ENCODE measurements around the gene E2F3. TPM values are rescaled to one million over a fixed set of nuclear protein-coding genes. Genes with fewer than 3 reads are reported as not detected.

E2F3 gene
- total RNA-seq, 1 experiment from 2014 or later: 27.1 TPM

DNA sequence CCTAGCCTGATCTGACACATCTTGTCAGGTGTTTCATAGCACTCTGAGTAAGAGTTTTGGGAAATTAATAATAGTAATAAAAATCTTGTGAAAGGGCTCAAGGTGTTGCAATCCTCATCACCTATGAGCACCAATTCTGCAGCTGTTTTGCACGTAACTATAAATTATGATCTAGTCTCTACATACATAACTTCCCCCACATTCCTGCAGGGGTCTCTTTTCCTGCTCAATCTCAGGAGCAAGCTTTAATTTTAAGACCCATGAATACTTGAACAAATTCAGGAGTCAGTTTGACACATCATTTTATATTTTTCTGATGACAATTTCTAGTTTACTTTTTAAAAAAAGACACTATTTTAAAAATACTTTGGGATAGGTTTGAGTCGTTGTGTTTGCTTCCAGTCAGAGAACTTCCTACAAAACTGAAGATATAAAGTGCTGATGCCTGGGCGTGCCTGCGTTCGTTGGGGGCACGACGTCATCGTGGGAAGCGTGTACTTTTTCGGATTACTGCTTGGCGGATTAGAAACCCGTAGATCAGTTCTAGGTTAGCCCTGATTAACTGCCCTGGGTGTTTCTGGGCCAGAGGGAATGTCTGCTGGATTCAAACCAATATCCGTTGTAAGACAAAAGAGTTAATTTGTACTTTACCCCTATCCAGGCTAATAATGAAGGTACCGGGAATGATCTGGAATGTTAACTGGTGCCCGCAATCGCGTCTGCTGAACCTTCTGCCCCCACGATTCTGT, 1.0 kb upstream of the E2F3 start:
- Histone ChIP-seq H3K4me2 (ENCODE audit: low read length) (peak overlapping the region; percentile 86), H3K4me1 (ENCODE audit: control insufficient read depth in 1 of 2, insufficient read depth in 2 of 2, low read length in 2 of 2) (peaks cover 0 to 24% of the 10 kb centered on the region in 2 experiments; a peak in 2 of 4 replicates), H3K27me3 (ENCODE audit: insufficient read depth, low read length) (no peaks in the 10 kb centered on the region), H3K9me2 (ENCODE audit: insufficient read depth) (no peaks in the 10 kb centered on the region), H3K27ac (ENCODE audit: low read depth, low read length) (peak overlapping the region; percentile 44), H3K36me3 (ENCODE audit: control insufficient read depth in 1 of 2, insufficient read depth in 2 of 2, low read length in 2 of 2) (peaks cover 0 to 2% of the 10 kb centered on the region in 2 experiments; a peak in 1 of 4 replicates), H3K9ac (ENCODE audit: low read length) (peak overlapping the region; percentile 61), H3K79me2 (ENCODE audit: insufficient read depth, low read length) (peaks cover 36% of the 10 kb centered on the region), H3K9me3 (ENCODE audit: control insufficient read depth in 1 of 2, insufficient read depth in 1 of 2, low read depth in 1 of 2, low read length in 2 of 2) (no peaks in the 10 kb centered on the region), H4K20me1 (ENCODE audit: insufficient read depth) (no peaks in the 10 kb centered on the region; the same call in 1 of the 2 replicates), H2AFZ (ENCODE audit: low read depth, low read length, poor library complexity, severe bottlenecking) (peak overlapping the region; percentile 74), H3K4me3 (replicated peaks in 1 of 2; ENCODE audit: low read depth in 1 of 2, low read length in 2 of 2) (peak overlapping the region; percentile 47 to 63)
- ChIA-PET CTCF (interaction anchor here (0.7 to 1.5 kb wide), 6 partner anchors 10 to 164 kb away, joined by 3 to 9 read pairs (median 4); no protein-coding TSS in a partner anchor), POLR2A (interaction anchor here (1.0 to 2.1 kb wide), 2 partner anchors 9 to 20 kb away, joined by 3 to 7 read pairs; no protein-coding TSS in a partner anchor), RAD21 (ENCODE audit: low non-redundant PET in 1 of 2, low total read pairs in 2 of 2, uncharacterized antibody in 2 of 2, unreplicated experiment in 2 of 2) (no interaction called here)
- no peak for ATAC-seq
- intact Hi-C loops (cut with micrococcal nuclease): loop anchor here (1.0 to 10.0 kb wide), 4 partner anchors 108 to 306 kb away; partner anchors contain the start of gene MBOAT1
- BruUV-seq (replicated peaks): TSS peak; percentile 75
- TF ChIP-seq FOSL1 (IDR thresholded peaks at IDR 0.05; ENCODE audit: low read depth): no peak
- TF ChIP-seq, protein P1, sequence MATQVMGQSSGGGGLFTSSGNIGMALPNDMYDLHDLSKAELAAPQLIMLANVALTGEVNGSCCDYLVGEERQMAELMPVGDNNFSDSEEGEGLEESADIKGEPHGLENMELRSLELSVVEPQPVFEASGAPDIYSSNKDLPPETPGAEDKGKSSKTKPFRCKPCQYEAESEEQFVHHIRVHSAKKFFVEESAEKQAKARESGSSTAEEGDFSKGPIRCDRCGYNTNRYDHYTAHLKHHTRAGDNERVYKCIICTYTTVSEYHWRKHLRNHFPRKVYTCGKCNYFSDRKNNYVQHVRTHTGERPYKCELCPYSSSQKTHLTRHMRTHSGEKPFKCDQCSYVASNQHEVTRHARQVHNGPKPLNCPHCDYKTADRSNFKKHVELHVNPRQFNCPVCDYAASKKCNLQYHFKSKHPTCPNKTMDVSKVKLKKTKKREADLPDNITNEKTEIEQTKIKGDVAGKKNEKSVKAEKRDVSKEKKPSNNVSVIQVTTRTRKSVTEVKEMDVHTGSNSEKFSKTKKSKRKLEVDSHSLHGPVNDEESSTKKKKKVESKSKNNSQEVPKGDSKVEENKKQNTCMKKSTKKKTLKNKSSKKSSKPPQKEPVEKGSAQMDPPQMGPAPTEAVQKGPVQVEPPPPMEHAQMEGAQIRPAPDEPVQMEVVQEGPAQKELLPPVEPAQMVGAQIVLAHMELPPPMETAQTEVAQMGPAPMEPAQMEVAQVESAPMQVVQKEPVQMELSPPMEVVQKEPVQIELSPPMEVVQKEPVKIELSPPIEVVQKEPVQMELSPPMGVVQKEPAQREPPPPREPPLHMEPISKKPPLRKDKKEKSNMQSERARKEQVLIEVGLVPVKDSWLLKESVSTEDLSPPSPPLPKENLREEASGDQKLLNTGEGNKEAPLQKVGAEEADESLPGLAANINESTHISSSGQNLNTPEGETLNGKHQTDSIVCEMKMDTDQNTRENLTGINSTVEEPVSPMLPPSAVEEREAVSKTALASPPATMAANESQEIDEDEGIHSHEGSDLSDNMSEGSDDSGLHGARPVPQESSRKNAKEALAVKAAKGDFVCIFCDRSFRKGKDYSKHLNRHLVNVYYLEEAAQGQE (IDR thresholded peaks at IDR 0.05; ENCODE audit: low read depth): no peak
- TF ChIP-seq, protein P2, sequence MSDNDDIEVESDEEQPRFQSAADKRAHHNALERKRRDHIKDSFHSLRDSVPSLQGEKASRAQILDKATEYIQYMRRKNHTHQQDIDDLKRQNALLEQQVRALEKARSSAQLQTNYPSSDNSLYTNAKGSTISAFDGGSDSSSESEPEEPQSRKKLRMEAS (IDR thresholded peaks at IDR 0.05): no peak
- no peak for TF ChIP-seq SIN3A (IDR thresholded peaks at IDR 0.05; ENCODE audit: low read depth)
- no peak for TF ChIP-seq SRF (IDR thresholded peaks at IDR 0.05; ENCODE audit: low read depth)
- TF ChIP-seq, protein P3, sequence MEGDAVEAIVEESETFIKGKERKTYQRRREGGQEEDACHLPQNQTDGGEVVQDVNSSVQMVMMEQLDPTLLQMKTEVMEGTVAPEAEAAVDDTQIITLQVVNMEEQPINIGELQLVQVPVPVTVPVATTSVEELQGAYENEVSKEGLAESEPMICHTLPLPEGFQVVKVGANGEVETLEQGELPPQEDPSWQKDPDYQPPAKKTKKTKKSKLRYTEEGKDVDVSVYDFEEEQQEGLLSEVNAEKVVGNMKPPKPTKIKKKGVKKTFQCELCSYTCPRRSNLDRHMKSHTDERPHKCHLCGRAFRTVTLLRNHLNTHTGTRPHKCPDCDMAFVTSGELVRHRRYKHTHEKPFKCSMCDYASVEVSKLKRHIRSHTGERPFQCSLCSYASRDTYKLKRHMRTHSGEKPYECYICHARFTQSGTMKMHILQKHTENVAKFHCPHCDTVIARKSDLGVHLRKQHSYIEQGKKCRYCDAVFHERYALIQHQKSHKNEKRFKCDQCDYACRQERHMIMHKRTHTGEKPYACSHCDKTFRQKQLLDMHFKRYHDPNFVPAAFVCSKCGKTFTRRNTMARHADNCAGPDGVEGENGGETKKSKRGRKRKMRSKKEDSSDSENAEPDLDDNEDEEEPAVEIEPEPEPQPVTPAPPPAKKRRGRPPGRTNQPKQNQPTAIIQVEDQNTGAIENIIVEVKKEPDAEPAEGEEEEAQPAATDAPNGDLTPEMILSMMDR (IDR thresholded peaks at IDR 0.05 in 2 of 3, conservative IDR thresholded peaks at IDR 0.05 in 1 of 3; ENCODE audit: borderline replicate concordance in 1 of 3, insufficient read depth in 1 of 3, low read depth in 2 of 3, low read length in 2 of 3): peak in 2 of 3 experiments; percentile 58 to 60; a peak in 4 of 6 replicates
- peak; percentile 33 for TF ChIP-seq POLR2A (IDR thresholded peaks at IDR 0.05; ENCODE audit: borderline replicate concordance, extremely low read depth, insufficient read depth, insufficient read length)
- no peak for TF ChIP-seq TCF7L2 (IDR thresholded peaks at IDR 0.05; ENCODE audit: borderline replicate concordance, extremely low read depth, insufficient read depth, insufficient read length)
- TF ChIP-seq RAD21 (IDR thresholded peaks at IDR 0.05; ENCODE audit: low read depth): no peak
- TF ChIP-seq YY1 (IDR thresholded peaks at IDR 0.05; ENCODE audit: extremely low read depth, insufficient replicate concordance, low read depth, low read length): no peak
- DNase-seq (ENCODE audit: low read depth, low spot score): peak; percentile 43
